ENCODE measurements around the gene VEPH1.

- no peak for TF ChIP-seq CTCF (IDR thresholded peaks at IDR 0.05)
- no peak for TF ChIP-seq POLR2A (IDR thresholded peaks at IDR 0.05)
Measured at GRCh38 chr3:157355276-157355675, 147.9 kb downstream of the VEPH1 start.
